T-helper 17 cell (primary cell): ENCODE data around the gene CNNM2. TPM values are rescaled to one million over a fixed set of nuclear protein-coding genes. Genes with fewer than 3 reads are reported as not detected.

ENCODE experiments used
- ATAC-seq: fragments of 150-1000 bp; cut with Tn5 transposase; 2 replicates; pipeline ENCODE4 v1.10.0; 2021; ENCODE audit warnings: mild to moderate bottlenecking, moderate library complexity
- DNase-seq, 3 donors: peaks; one replicate each; pipeline versions ENCODE4 v3.0.0 to v3.0.0-alpha.2; 2020 to 2021
- H3K9me3 ChIP-seq: one replicate; pipeline ENCODE4 v1.7.0; 2013; ENCODE audit warnings: low read length, mild to moderate bottlenecking; ENCODE audit not compliant: control insufficient read depth, poor library complexity, severe bottlenecking
- H3K27ac Mint-ChIP-seq: one replicate; pipeline ENCODE4 v1.8.0; 2022; ENCODE audit warnings: mild to moderate bottlenecking, moderate library complexity, mixed read lengths
- H3K27me3 Mint-ChIP-seq: one replicate; pipeline ENCODE4 v1.8.0; 2022; ENCODE audit warnings: mixed read lengths
- H3K36me3 Mint-ChIP-seq: one replicate; pipeline ENCODE4 v1.8.0; 2022; ENCODE audit warnings: low read depth, mixed read lengths
- H3K4me1 Mint-ChIP-seq: one replicate; pipeline ENCODE4 v1.8.0; 2022; ENCODE audit warnings: mild to moderate bottlenecking, mixed read lengths
- H3K4me3 Mint-ChIP-seq: one replicate; pipeline ENCODE4 v1.8.0; 2022; ENCODE audit warnings: mild to moderate bottlenecking, moderate library complexity, mixed read lengths
- total RNA-seq, 4 donors: library from RNA in 2 of 4; stranded (reverse) in 2 of 4; gene quantifications; one replicate each; pipeline ENCODE4 v1.2.3 and lab custom pipeline; 2022 to 2026

Gene CNNM2
- total RNA-seq, 2 donors from 2014 or later = 9.2 to 12.5 TPM

DNA sequence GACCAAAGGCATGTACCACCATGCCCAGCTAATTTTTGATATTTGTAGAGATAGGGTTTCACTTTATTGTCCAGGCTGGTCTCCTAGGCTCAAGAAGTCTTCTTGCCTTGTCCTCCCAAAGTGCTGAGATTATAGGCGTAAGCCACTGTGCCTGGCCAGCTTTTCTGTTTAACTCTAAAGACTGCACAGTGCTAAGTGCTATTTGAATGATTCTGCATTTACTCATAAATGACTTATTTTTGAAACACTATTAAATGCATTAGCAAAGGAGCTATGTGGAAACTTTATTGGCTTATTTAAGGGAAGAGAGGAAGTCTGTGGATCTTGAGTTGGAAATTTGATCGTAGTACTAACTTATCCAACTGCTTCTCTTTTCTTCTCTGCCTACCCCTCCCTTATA, 185.9 kb downstream of the CNNM2 start:
- Mint-ChIP-seq H3K4me3 (no peak overlapping the region), H3K27ac (no peak overlapping the region), H3K27me3 (no peaks in the 10 kb centered on the region), H3K4me1 (peaks cover 4% of the 10 kb centered on the region), H3K36me3 (peaks cover 6% of the 10 kb centered on the region)
- ATAC-seq (no peak), DNase-seq (no peak)
- no peaks in the 10 kb centered on the region for H3K9me3 ChIP-seq

DNA sequence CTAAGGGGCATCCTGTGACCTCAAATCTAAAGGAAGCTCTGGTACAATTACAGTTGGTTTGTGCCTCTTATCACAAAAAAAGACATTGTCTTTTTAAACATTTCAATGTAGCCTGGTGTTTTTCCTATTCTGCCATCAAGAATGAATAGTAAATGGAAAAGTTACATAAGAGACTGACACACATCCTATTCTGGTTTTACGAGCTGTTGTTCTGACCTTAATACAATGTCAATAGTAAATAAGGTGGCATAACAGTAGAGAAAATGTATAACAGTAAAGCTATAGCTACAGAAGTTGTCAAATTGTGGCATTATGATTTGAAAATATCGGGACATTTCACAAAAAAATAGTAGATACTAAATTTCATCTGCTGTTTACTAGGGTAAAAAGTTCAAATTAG, 186.6 kb downstream of the CNNM2 start:
- Mint-ChIP-seq H3K27ac (no peak overlapping the region), H3K36me3 (peaks cover 4% of the 10 kb centered on the region)

DNA sequence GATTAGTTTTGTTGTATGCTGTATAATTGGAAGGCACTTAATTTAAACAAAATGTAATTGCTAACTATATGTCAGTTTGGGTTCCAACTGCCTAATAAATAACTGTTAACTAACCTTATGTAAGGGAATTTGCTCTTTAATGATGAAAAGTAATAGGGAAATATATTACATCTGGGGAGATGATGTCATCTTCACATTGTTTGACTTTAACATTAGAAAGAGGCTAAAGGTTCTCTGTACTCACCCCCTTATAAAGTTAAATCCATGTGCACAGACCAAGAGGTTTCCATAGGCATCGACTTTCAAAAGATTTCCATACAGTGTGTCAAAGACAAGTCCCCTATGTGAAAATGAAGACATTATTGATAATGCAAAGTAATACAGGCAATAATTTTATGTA, 187.4 kb downstream of the CNNM2 start:
- Mint-ChIP-seq H3K27ac (no peak overlapping the region), H3K36me3 (peaks cover 4% of the 10 kb centered on the region)

More for the DNA sequence above, 186.6 kb downstream of the CNNM2 start:
- no peaks in the 10 kb centered on the region for H3K27me3 Mint-ChIP-seq
- no peak overlapping the region for H3K4me3 Mint-ChIP-seq
- H3K4me1 Mint-ChIP-seq = peaks cover 4% of the 10 kb centered on the region
- no peaks in the 10 kb centered on the region for H3K9me3 ChIP-seq
- DNase-seq = no peak
- ATAC-seq = no peak

DNA sequence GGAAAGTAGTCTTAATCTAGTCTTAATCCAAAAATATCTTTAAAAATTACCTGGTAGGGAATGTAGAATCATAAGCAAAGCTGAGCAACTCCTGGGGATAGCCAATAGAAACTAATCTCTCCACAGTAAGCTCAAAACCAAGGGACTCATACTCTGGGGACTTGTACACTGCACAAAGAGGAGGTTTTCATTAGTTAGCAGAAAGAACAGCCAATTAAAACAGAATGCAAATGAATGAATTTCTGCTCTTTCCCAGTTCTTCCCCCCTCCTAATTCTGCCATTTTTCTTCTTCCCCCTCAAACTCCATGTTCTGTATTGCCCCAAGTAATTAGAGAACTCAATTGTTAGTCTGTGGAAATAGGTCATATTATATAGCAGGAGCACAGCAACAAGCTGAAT, 188.4 kb downstream of the CNNM2 start:
- Mint-ChIP-seq H3K27me3 (no peaks in the 10 kb centered on the region), H3K27ac (peak overlapping the region; percentile 29), H3K4me3 (no peak overlapping the region), H3K4me1 (peaks cover 8% of the 10 kb centered on the region), H3K36me3 (peaks cover 6% of the 10 kb centered on the region)
- ATAC-seq (no peak), DNase-seq (no peak)
- no peaks in the 10 kb centered on the region for H3K9me3 ChIP-seq

More for the DNA sequence above, 187.4 kb downstream of the CNNM2 start:
- no peaks in the 10 kb centered on the region for H3K27me3 Mint-ChIP-seq
- no peaks in the 10 kb centered on the region for H3K9me3 ChIP-seq
- no peak for DNase-seq
- peaks cover 4% of the 10 kb centered on the region for H3K4me1 Mint-ChIP-seq
- no peak overlapping the region for H3K4me3 Mint-ChIP-seq
- ATAC-seq = no peak

DNA sequence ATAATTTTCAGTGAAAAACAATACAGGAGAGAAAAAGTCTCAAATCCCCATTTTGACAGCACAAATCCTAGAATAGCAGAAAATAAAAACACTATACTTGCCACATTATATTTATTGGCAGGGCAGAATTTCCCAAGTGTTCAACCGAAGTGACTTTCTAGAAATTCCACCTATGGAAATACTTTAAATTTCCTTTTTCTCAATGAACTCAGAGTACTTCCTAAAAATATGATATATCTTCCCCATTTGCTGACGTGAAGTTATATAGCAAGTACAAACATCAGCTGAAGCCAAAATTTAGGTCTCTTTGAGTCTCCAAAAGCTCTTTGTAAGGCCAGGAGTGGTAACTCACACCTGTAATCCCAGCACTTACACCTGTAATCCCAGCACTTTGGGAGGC, 191.7 kb downstream of the CNNM2 start:
- DNase-seq (no peak), ATAC-seq (no peak)
- H3K9me3 ChIP-seq = no peaks in the 10 kb centered on the region
- H3K36me3 Mint-ChIP-seq = peaks cover 2% of the 10 kb centered on the region
- no peaks in the 10 kb centered on the region for H3K27me3 Mint-ChIP-seq
- H3K27ac Mint-ChIP-seq = no peak overlapping the region
- peaks cover 4% of the 10 kb centered on the region for H3K4me1 Mint-ChIP-seq
- H3K4me3 Mint-ChIP-seq = no peak overlapping the region

DNA sequence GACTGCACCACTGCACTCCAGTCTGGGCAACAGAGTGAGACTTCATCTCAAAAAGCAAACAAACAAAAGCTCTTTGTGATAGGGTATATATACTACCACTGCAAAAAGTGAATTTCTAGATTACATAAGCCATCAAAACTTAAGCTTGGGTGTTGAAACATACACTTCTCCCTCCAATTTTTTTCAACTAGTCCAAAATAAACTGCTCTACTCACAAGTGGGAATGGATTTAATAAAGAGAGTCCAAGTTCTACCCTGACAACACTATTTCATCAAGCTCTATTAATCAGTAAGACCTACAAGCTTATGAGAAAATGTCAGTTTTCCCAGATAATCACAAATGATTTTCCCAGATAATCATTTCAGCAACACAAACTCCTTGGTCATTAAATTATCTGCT, 192.3 kb downstream of the CNNM2 start:
- H3K4me3 Mint-ChIP-seq = no peak overlapping the region
- no peak overlapping the region for H3K27ac Mint-ChIP-seq
- peaks cover 4% of the 10 kb centered on the region for H3K4me1 Mint-ChIP-seq
- DNase-seq = no peak
- peaks cover 2% of the 10 kb centered on the region for H3K36me3 Mint-ChIP-seq
- no peaks in the 10 kb centered on the region for H3K27me3 Mint-ChIP-seq
- ATAC-seq = no peak
- no peaks in the 10 kb centered on the region for H3K9me3 ChIP-seq

DNA sequence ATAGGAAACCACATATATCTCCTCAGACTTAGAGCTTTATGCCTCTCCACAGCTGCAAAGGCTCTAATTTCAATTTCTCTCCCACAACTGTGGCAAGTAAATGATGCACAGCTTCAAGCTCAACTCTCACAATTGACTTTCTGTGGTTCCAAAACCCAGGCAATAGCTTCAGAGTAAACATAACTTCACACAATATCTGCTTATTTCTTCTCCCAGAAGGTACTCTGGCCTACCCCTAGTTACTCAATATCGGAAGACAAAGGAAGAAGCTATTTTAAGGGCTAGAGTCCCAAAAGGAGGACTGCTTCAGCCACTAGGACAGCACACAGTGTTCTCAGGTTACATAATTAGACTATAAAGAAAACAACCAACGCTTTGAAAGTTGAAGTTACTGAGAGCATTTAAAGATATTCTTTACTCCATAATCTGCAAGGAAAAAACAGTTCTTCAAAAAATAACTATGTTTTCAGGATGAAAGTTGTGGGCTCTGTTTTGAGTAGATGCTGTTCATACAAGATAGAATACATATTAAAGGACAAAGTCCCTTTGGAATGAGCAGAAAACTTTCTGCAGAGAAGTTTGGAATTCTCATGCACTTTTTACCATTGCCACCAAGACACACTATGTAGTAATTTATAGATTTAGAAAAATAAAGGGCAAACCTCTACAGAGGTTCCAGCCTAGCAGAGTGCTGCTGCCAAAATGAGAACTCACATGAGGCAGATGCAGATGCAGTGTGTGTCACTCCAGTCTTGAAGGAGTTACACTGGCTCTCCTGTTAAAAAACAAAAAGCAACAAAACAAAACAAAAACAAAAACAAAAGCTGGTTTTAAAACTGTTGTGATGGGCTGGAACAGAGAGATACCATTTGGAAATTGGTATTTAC, 193.2 kb downstream of the CNNM2 start:
- Mint-ChIP-seq H3K4me1 (peaks cover 4% of the 10 kb centered on the region), H3K36me3 (peaks cover 2% of the 10 kb centered on the region), H3K27ac (no peak overlapping the region), H3K4me3 (no peak overlapping the region), H3K27me3 (no peaks in the 10 kb centered on the region)
- H3K9me3 ChIP-seq = no peaks in the 10 kb centered on the region
- no peak for ATAC-seq
- DNase-seq = no peak

DNA sequence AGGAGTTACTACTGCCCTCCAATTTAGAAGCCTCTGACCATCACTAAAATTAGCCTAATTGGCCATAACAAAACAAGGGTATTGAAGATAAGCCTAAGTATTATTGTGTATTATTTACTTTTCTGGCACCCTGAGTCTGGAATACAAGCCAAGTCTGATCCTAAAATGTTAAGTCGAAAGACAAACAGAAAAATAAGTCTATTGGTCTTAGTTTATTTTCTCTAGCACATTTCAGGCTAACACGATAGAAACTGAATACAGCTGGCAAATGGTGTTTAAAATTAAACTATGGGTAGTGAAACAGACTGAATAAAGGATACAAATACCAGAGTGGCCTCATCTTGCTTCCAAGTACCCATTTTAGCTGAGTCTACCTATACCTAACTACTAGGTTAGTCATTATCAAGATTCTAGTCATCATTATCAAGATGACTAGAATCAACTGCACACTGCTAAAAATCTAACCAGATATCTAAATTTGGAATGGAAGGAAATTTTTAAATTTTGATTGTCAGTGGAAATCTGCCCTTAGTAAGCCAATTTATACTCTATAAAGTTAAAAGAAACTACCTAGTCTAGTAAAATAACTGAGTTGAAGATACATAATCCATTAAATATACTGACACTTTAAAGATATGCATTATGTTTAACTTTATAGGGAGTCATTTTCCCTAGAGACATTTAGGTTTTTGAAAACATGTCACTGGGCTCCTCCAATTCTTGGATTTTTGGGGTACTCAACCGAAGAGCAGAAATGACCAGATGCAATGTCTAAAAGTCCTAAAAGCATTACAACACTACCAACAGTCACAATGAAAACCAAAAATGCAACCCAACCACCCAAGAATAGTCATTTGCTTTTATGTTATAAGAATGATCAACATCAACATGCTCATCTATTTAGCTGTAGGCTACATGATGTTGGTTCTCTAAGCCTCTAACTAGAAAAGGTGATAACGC, 194.1 kb downstream of the CNNM2 start:
- peaks cover 4% of the 10 kb centered on the region for H3K4me1 Mint-ChIP-seq
- no peaks in the 10 kb centered on the region for H3K27me3 Mint-ChIP-seq
- DNase-seq = no peak
- no peaks in the 10 kb centered on the region for H3K9me3 ChIP-seq
- peak overlapping the region; percentile 8 for H3K27ac Mint-ChIP-seq
- no peak overlapping the region for H3K4me3 Mint-ChIP-seq
- ATAC-seq = no peak
- H3K36me3 Mint-ChIP-seq = peaks cover 2% of the 10 kb centered on the region

DNA sequence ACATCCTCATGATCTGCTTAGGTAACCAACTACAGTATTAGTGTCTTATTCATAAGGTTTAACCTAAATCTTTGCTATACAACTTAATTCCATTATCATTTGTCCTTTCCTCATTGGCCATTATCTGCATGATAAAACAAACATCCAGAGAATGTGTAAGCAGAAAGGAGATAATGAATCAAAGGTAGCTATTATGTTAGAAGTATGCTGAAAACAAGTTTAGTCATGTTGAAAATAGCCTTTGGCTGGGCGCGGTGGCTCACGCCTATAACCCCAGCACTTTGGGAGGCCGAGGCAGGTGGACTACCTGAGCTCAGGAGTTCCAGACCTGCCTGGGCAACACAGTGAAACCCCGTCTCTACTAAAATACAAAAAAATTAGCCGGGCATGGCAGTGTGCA, 196.8 kb downstream of the CNNM2 start:
- Mint-ChIP-seq H3K27me3 (no peaks in the 10 kb centered on the region), H3K36me3 (peaks cover 2% of the 10 kb centered on the region), H3K27ac (no peak overlapping the region), H3K4me1 (peaks cover 7% of the 10 kb centered on the region), H3K4me3 (no peak overlapping the region)
- no peaks in the 10 kb centered on the region for H3K9me3 ChIP-seq
- ATAC-seq = no peak
- DNase-seq = no peak

DNA sequence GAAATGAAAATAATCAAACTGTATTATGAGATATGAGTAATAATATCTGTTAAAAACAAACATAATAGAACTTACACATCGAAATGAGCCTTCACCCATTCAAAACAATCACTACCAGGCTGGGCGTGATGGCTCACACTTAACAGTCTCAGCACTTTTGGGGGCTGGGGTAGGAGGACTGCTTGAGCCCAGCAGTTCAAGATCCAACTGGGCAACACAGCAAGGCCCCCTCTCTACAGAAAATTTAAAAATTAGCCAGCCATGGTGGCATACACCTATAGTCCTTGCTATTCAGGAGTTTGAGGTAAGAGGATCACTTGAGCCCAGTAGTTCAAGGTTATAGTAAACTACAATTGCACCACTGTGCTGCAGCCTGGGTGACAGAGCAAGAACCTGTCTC, 199.2 kb downstream of the CNNM2 start:
- no peak overlapping the region for H3K27ac Mint-ChIP-seq
- no peaks in the 10 kb centered on the region for H3K27me3 Mint-ChIP-seq
- no peaks in the 10 kb centered on the region for H3K9me3 ChIP-seq
- H3K4me3 Mint-ChIP-seq = no peak overlapping the region
- peaks cover 6% of the 10 kb centered on the region for H3K4me1 Mint-ChIP-seq
- ATAC-seq (no peak), DNase-seq (no peak)
- no peaks in the 10 kb centered on the region for H3K36me3 Mint-ChIP-seq

DNA sequence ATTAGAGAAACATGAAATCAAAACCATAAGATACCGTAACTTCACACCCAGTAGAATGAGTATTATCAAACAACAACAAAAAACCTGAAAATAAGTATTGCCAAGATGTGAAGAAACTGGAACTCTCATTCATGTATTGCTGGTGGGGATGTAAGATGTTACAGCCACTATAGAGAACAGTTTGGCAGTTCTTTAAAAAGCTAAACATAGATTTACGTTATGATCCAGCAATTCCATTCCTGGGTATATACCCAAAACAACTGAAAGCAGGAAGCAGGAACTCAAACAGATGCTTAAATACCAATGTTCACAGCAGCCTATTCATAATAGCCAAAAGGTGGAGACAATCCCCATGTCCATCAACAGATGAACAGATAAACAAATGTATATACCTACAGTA, 202.5 kb downstream of the CNNM2 start:
- Mint-ChIP-seq H3K4me1 (peaks cover 10% of the 10 kb centered on the region), H3K36me3 (no peaks in the 10 kb centered on the region), H3K4me3 (no peak overlapping the region), H3K27me3 (no peaks in the 10 kb centered on the region), H3K27ac (no peak overlapping the region)
- ATAC-seq (no peak), DNase-seq (no peak)
- no peaks in the 10 kb centered on the region for H3K9me3 ChIP-seq

DNA sequence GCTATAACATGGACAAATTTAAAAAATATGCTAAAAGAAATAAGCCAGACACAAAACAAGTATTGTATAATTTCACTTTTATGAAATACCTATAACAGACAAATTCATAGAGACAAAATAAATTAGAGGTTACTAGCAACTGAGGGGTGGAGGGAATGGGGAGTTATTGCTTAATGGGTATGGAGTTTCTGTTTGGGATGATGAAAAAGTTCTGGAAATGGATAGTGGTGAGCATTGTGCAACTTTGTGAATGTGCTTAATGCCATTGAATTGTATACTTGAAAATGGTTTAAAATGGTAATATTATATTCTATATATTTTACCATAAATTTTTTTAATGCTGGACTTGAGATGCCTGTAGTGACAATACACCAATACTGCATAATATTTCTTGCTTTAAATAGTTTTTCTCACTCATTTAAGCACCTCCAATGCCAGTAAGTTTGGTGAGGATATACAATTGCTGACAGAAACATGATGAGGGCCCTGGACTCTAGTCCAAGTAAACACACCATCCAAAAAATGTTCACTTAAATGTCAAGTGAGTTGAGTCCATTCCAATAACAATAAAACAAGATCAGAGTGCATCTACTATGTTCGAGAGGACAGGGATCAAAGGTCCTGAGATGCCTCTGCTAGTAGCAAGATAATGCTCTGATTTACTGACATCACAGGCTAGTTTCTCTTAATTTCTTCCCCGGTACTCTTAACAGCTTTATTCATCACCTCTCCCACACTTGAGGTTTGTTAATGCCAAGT, 203.1 kb downstream of the CNNM2 start:
- no peak for DNase-seq
- Mint-ChIP-seq H3K36me3 (no peaks in the 10 kb centered on the region), H3K27ac (no peak overlapping the region), H3K4me3 (no peak overlapping the region), H3K27me3 (no peaks in the 10 kb centered on the region), H3K4me1 (peaks cover 14% of the 10 kb centered on the region)
- ATAC-seq = no peak
- H3K9me3 ChIP-seq = no peaks in the 10 kb centered on the region
